Mesendoderm (in vitro differentiated cells): ENCODE measurements around the gene UPK1A.

Experiments
- DNase-seq: peaks from one replicate; pipeline ENCODE4 v3.0.0; 2013
- H2AK5ac ChIP-seq: 2 replicates; pipeline ENCODE4 v1.6.1; 2013; ENCODE audit warnings: low read length, inconsistent platforms
- H2BK120ac ChIP-seq: 2 replicates; pipeline ENCODE4 v1.6.1; 2013; ENCODE audit warnings: low read depth, mild to moderate bottlenecking, low read length, moderate library complexity, mixed read lengths
- H2BK15ac ChIP-seq: replicated peaks from 2 replicates; pipeline ENCODE4 v1.6.1; 2013; ENCODE audit warnings: low read depth, mild to moderate bottlenecking, moderate library complexity
- H2BK5ac ChIP-seq: 2 replicates; pipeline ENCODE4 v1.6.1; 2013; ENCODE audit warnings: low read length, inconsistent platforms
- H3K18ac ChIP-seq: 2 replicates; pipeline ENCODE4 v1.6.1; 2013; ENCODE audit warnings: mild to moderate bottlenecking, low read length, mixed read lengths
- H3K23ac ChIP-seq: one replicate; pipeline ENCODE4 v1.6.1; 2013; ENCODE audit warnings: low read length
- H3K27ac ChIP-seq: 2 replicates; pipeline ENCODE4 v1.5.1; 2013; ENCODE audit warnings: low read depth, mild to moderate bottlenecking, inconsistent platforms, low read length, moderate library complexity
- H3K27me3 ChIP-seq: 2 replicates; pipeline ENCODE4 v1.6.1; 2013; ENCODE audit warnings: low read length, control low read depth, mild to moderate bottlenecking, inconsistent platforms; ENCODE audit not compliant: insufficient read depth, poor library complexity
- H3K36me3 ChIP-seq: 2 replicates; pipeline ENCODE4 v1.6.1; 2013; ENCODE audit warnings: low read length, inconsistent platforms; ENCODE audit not compliant: control insufficient read depth, insufficient read depth
- H3K4ac ChIP-seq: one replicate; pipeline ENCODE4 v1.6.1; 2013; ENCODE audit warnings: low read depth, mild to moderate bottlenecking, low read length, moderate library complexity
- H3K4me1 ChIP-seq: 2 replicates; pipeline ENCODE4 v1.6.1; 2013; ENCODE audit warnings: low read depth, low read length, inconsistent platforms; ENCODE audit not compliant: control insufficient read depth
- H3K4me2 ChIP-seq: 2 replicates; pipeline ENCODE4 v1.6.1; 2013; ENCODE audit warnings: low read length
- H3K4me3 ChIP-seq: 2 replicates; pipeline ENCODE4 v1.5.1; 2013; ENCODE audit warnings: mild to moderate bottlenecking, low read length
- H3K56ac ChIP-seq: one replicate; pipeline ENCODE4 v1.6.1; 2013; ENCODE audit warnings: low read length
- H3K79me1 ChIP-seq: 2 replicates; pipeline ENCODE4 v1.6.1; 2013; ENCODE audit warnings: low read length, inconsistent platforms
- H3K79me2 ChIP-seq: 2 replicates; pipeline ENCODE4 v1.6.1; 2013; ENCODE audit warnings: mild to moderate bottlenecking, low read length; ENCODE audit not compliant: control insufficient read depth, insufficient read depth
- H3K9ac ChIP-seq: 2 replicates; pipeline ENCODE4 v1.6.1; 2013; ENCODE audit warnings: low read length, inconsistent platforms
- H4K5ac ChIP-seq: one replicate; pipeline ENCODE4 v1.6.1; 2013; ENCODE audit warnings: low read length
- H4K8ac ChIP-seq: one replicate; pipeline ENCODE4 v1.6.1; 2013; ENCODE audit warnings: low read depth, mild to moderate bottlenecking, control low read depth, low read length, moderate library complexity
- WGBS: extraction: QIAGEN DNeasy Blood & Tissue Kit; methylation state at CpG from one replicate; pipeline ENCODE4 v1.1.7; 2013; ENCODE audit warnings: low lambda C conversion rate, missing lambda C conversion rate; ENCODE audit not compliant: insufficient coverage; ENCODE audit errors: extremely low coverage; 5-methylcytosine and 5-hydroxymethylcytosine counted together

The UPK1A gene

DNA sequence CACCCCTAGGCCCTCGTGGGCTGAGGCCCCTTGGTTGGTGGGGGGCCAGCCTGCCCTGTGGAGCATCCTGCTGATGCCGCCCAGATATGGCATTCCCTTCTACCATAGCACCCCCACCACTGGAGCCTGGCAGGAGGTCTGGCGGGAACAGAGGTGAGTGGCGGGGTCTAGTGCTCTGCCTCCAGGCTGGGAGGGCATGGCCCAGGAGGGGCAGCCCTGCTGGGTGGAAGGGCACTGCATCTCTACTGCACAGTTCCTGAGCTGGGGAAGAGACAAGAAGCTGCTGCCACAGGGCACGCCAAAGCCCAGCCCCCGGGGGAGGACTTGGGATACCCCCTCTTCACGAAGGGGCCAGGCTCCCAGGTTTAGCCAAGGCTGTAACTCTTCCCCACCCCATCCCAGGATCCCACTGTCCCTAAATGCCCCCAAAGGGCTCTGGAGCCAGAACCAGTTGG, 49.1 kb downstream of the UPK1A start:
- Histone ChIP-seq H3K4me2 (no peak overlapping the region), H3K27me3 (no peaks in the 10 kb centered on the region), H3K18ac (no peak overlapping the region), H3K27ac (no peak overlapping the region), H2AK5ac (no peak overlapping the region), H3K23ac (no peak overlapping the region), H3K4me3 (no peak overlapping the region), H3K9ac (no peak overlapping the region), H3K36me3 (no peaks in the 10 kb centered on the region), H4K8ac (no peak overlapping the region), H4K5ac (no peak overlapping the region), H2BK120ac (no peak overlapping the region), H2BK15ac (no peak overlapping the region), H2BK5ac (no peak overlapping the region), H3K79me1 (peaks cover 12% of the 10 kb centered on the region), H3K56ac (peak overlapping the region; percentile 98), H3K4ac (no peak overlapping the region), H3K79me2 (peaks cover 13% of the 10 kb centered on the region), H3K4me1 (peaks cover 5% of the 10 kb centered on the region)
- DNase-seq: no peak
- no CpG with 5 or more reads among the region's 7 CpGs for WGBS

- Histone ChIP-seq H3K27ac (peak overlapping the region; percentile 90), H3K18ac (no peak overlapping the region), H3K4me2 (peak overlapping the region; percentile 99), H3K79me2 (peaks cover 13% of the 10 kb centered on the region), H3K56ac (peak overlapping the region; percentile 98), H2BK120ac (no peak overlapping the region), H2BK15ac (no peak overlapping the region), H3K4me3 (peak overlapping the region; percentile 15), H3K4me1 (peaks cover 5% of the 10 kb centered on the region), H3K9ac (peak overlapping the region; percentile 66), H3K79me1 (peaks cover 12% of the 10 kb centered on the region), H3K27me3 (no peaks in the 10 kb centered on the region), H2AK5ac (no peak overlapping the region), H3K36me3 (no peaks in the 10 kb centered on the region), H4K8ac (no peak overlapping the region), H4K5ac (no peak overlapping the region), H3K4ac (no peak overlapping the region), H2BK5ac (no peak overlapping the region), H3K23ac (peak overlapping the region; percentile 66)
- no peak for DNase-seq
- no CpG with 5 or more reads among the region's 52 CpGs for WGBS
Observed at GRCh38 chr19:35715981-35716800, 49.9 kb downstream of the UPK1A start.

DNA sequence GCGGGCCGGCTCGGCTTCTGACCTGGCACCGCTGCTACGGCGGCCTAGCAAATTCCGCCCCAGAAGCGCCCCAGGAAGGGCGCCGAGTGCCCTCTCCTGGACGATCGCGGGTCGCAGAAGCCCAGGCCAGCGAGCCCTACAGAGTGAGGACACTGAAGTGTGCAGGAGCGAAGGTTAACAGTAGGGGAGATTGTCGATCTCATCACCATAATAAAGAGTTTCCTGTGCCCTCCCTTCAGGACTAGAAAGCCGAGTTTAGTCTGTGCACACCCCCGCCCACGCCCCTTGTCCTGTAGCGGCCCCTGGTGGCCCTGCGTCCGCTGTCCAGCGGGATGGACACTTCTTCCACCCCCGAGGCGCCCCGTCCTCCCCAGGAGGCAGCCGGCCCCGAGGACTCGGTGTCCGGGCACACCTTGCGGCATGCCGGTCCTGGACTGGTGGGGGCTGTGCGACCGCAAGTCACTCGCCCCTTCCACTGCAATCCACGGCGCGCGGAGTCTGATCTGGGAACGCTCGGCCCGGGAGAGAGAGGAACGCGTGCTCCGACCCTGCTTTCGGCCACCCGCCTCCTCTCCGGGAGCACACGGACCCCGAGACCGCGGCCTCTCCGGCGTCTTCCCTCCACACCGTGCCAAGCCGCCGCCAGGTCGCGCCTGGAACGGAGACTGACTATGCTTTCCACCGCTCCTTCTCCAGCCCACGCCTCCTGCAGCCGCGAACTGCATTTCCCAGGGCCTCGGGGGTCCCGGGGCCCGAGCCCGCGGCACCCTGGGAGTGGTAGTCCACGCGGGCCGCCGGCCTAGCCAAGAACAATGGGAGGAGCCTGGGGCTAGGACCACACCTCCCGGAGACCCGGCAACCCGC, 50.7 kb downstream of the UPK1A start:
- H3K27ac ChIP-seq: peak overlapping the region; percentile 90
- H3K79me2 ChIP-seq: peaks cover 13% of the 10 kb centered on the region
- H2AK5ac ChIP-seq: no peak overlapping the region
- no CpG with 5 or more reads among the region's 77 CpGs for WGBS
- H2BK15ac ChIP-seq: no peak overlapping the region
- H3K4ac ChIP-seq: no peak overlapping the region
- DNase-seq: peak; percentile 98
- peaks cover 3% of the 10 kb centered on the region for H3K36me3 ChIP-seq
- H4K8ac ChIP-seq: no peak overlapping the region
- peak overlapping the region; percentile 15 for H3K4me3 ChIP-seq
- peak overlapping the region; percentile 7 for H3K18ac ChIP-seq
- peaks cover 13% of the 10 kb centered on the region for H3K79me1 ChIP-seq
- H3K56ac ChIP-seq: peak overlapping the region; percentile 98
- no peak overlapping the region for H4K5ac ChIP-seq
- no peaks in the 10 kb centered on the region for H3K27me3 ChIP-seq
- peak overlapping the region; percentile 66 for H3K9ac ChIP-seq
- peak overlapping the region; percentile 7 for H3K23ac ChIP-seq
- peak overlapping the region; percentile 99 for H3K4me2 ChIP-seq
- H2BK5ac ChIP-seq: peak overlapping the region; percentile 45
- peaks cover 5% of the 10 kb centered on the region for H3K4me1 ChIP-seq
- H2BK120ac ChIP-seq: no peak overlapping the region

- peak within 1 kb of the TSS; percentile 95 for H3K9ac ChIP-seq
- H3K4me2 ChIP-seq: peak within 1 kb of the TSS; percentile 99
- H3K79me2 ChIP-seq: peaks cover 13% of the 10 kb centered on the region
- no peak within 1 kb of the TSS for H2BK120ac ChIP-seq
- peaks cover 13% of the 10 kb centered on the region for H3K79me1 ChIP-seq
- peaks cover 6% of the 10 kb centered on the region for H3K36me3 ChIP-seq
- no peak for DNase-seq
- peak within 1 kb of the TSS; percentile 7 for H3K23ac ChIP-seq
- H2BK5ac ChIP-seq: peak within 1 kb of the TSS; percentile 45
- H3K56ac ChIP-seq: peak within 1 kb of the TSS; percentile 98
- H3K4me3 ChIP-seq: peak within 1 kb of the TSS; percentile 90
- H2BK15ac ChIP-seq: no peak within 1 kb of the TSS
- no peak within 1 kb of the TSS for H4K8ac ChIP-seq
- peak within 1 kb of the TSS; percentile 77 for H3K18ac ChIP-seq
- H3K4me1 ChIP-seq: peaks cover 5% of the 10 kb centered on the region
- no peaks in the 10 kb centered on the region for H3K27me3 ChIP-seq
- peak within 1 kb of the TSS; percentile 90 for H3K27ac ChIP-seq
- peak within 1 kb of the TSS; percentile 79 for H3K4ac ChIP-seq
- no peak within 1 kb of the TSS for H2AK5ac ChIP-seq
- H4K5ac ChIP-seq: no peak within 1 kb of the TSS
- WGBS: no CpG with 5 or more reads among the region's 109 CpGs
Observed at GRCh38 chr19:35717665-35718344, 51.5 kb downstream of the UPK1A start, which contains the start of gene KMT2B. TSS of gene KMT2B (plus strand) at chr19:35718003. CDS start at chr19:35718019, 16 bp downstream.

DNA sequence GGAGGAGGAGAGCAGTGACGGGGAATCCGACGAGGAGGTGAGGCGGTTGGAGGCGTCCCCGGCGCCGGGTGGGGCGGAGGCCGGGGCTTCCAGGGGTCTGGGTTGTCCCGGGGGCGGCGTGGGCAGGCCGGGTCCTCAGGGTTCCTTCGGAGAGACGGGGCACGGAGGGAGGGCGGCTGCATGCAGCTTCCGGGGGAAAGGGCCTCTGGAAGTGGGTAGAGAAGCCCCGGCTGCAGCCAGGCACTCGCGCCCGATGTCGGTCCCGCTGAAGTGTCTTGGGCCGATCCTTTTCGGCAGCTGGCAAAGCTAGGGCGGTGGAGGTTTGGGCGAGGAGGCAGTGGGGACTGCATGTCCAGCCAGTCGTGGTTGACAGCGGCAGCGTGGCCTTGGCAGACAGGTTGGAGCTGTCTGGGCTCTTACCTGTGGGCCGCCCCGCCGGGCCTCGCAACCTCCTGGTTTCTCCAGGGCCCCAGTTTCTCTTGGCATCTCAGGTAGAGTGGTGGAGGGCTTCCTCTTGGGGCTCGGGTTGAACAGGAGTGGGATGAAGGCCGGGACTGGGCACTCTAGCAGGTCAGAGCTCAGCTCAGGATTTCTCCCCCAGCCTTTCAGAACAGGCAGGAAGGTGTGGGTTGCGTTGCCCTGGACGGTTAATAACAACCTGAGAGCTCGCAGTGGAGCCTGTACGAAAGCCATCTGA, 52.2 kb downstream of the UPK1A start:
- Histone ChIP-seq H4K8ac (no peak overlapping the region), H3K4ac (peak overlapping the region; percentile 79), H3K4me1 (peaks cover 5% of the 10 kb centered on the region), H3K27me3 (no peaks in the 10 kb centered on the region), H3K27ac (no peak overlapping the region), H3K56ac (peak overlapping the region; percentile 97), H2BK5ac (no peak overlapping the region), H2BK15ac (no peak overlapping the region), H2BK120ac (no peak overlapping the region), H3K79me2 (peaks cover 13% of the 10 kb centered on the region), H3K23ac (no peak overlapping the region), H3K9ac (peak overlapping the region; percentile 95), H3K36me3 (peaks cover 11% of the 10 kb centered on the region), H3K4me3 (peak overlapping the region; percentile 90), H3K4me2 (peak overlapping the region; percentile 99), H3K18ac (peak overlapping the region; percentile 77), H4K5ac (no peak overlapping the region), H3K79me1 (peaks cover 13% of the 10 kb centered on the region), H2AK5ac (no peak overlapping the region)
- peak; percentile 28 for DNase-seq
- no CpG with 5 or more reads among the region's 42 CpGs for WGBS
